ENCODE measurements around the gene MACF1.
"Not testable (repeated sequence)": the region's sequence is repeated elsewhere in the genome, so short reads cannot be mapped to it uniquely, and the experiment has no call there.

Gene MACF1

DNA sequence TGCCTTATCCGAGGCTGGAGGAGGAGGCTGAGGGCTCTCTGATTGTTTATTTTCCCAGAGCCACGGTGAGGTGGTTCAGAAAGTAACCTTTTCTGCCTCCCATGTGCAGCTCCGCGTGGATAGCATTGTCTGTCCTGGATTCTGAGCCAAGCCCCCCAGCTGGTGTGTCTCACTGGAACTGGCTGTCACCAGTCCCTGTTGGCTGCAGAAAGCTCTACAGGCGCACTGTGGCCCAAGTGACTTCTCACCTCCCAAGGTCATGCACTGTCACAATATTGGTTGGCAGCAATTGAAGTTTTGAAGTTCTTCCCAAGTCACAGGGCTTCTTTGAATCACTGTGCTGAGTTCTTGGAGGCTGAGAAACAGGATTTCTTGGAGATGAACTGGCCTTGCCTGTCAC lies 295.2 kb downstream of the MACF1 start:
- DNase-seq: no peak

DNA sequence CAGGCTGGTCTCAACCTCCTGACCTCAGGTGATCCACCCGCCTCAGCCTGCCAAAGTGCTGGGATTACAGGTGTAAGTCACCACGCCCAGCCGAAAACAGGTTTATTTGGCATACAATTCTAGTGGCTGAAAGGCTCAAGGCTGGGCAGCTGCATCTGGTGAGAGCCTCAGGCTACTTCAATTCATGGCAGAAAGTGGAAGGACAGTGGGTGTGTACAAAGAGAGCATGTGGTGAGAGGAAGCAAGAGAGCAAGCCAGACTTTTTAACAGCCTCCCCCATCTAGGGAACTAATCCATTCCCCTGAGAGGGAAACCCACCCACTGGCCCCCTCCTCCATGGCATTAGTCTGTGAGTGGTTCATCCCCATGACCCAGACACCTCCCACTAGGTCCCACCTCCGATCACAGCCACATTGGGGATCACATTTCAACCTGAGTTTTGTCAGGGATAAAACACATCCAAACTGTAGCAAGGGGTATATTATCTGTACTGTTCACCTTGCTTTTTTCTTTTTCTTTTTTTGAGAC lies 296.4 kb downstream of the MACF1 start:
- DNase-seq: no peak

DNA sequence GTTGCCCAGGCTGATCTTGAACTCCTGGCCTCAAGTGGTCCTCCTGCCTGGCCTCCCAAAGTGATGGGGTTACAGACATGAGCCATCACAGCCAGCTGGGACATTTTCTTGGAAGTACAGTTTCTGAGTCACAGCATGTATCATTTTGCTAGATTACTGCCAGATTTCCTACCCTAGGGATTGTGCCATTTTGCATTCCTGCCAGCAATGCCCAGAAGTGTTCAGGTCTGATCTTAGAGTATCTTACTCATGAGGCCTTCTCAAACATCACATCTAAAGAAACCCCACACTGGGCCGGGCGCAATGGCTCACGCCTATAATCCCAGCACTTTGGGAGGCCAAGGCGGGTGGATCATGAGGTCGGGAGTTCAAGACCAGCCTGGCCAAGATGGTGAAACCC lies 297.2 kb downstream of the MACF1 start:
- no peak for DNase-seq

DNA sequence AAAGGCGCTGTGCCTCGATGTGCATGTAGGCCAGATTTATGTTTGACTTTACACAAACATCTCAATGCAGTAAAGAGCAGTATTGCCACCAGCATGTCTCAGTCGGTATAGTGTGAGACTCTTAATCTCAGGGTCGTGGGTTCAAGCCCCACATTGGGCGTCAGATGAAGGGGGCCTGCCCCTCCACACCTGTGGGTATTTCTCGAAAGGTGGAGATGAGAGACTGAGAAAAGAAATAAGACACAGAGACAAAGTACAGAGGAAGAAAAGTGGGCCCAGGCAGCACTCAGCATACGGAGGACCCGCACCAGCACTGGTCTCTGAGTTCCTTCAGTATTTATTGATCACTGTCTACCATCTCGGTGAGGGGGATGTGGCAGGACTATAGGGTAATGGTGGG lies 299.9 kb downstream of the MACF1 start:
- not testable (repeated sequence) for DNase-seq

DNA sequence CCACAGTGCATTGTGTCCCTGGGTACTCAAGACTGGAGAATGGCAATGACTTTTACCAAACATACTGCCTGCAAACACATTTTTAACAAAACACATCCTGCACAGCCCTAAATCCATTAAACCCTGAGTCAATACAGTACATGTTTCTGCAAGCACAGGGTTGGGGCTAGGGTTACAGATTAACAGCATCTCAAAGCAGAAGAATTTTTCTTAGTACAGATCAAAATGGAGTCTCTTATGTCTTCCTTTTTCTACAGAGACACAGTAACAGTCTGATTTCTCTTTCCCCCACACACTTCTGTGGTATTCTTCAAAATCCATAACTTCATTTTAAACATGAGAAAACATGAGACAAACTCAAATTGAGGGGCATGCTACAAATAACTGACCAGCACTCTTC lies 300.8 kb downstream of the MACF1 start:
- DNase-seq: no peak

DNA sequence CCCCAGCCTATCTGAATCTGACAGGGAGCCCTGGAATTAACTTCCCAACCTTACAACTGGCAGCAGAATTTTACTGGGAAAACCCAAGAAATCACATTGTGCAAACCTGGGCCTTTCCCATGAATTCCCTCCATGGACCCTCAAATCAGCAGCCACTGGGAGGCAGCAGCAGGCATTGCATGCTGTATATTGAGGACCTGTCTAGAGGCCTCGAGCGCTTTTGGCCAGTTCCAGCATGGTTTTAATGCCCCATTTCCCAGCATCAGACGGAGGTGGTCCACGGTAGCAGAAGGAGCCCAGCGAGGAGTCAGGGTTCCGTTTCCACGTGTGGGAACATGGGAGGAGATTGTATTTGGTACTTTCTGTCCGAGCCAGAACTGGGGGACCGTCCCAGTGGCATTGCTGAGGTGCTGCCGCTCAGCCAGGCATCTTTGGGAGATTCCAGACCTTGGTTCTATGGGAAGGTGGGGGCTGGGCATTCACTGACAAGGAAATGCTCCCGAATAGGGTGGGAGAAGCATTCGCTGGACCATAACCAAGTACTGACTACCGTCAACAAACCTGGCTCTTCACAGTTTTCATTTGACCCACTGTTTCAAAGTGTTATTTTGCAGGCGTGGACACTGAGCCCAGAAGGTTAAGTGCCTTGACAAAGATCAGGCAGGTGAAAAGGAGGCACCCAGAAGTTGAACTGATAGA lies 302.9 kb downstream of the MACF1 start:
- no peak for DNase-seq

DNA sequence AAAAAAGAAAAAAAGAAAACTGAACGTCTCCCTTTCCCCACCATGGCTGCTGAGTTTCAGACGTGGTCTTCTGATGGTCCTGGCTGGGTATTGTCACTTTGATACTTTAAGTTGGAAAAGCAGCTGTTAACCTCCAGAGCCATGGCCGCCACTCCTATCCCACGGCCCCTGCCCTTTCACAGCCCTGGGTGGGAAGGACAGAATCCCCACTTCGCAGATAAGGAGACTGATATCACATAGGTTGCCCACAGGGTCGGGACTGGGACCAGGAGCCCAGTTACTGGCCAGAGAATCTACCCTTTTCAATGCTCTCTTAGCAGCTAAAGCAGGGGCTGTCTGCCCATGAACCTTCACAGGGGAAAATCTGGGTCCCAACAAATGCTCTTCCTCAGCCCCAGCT lies 303.8 kb downstream of the MACF1 start:
- DNase-seq: no peak

DNA sequence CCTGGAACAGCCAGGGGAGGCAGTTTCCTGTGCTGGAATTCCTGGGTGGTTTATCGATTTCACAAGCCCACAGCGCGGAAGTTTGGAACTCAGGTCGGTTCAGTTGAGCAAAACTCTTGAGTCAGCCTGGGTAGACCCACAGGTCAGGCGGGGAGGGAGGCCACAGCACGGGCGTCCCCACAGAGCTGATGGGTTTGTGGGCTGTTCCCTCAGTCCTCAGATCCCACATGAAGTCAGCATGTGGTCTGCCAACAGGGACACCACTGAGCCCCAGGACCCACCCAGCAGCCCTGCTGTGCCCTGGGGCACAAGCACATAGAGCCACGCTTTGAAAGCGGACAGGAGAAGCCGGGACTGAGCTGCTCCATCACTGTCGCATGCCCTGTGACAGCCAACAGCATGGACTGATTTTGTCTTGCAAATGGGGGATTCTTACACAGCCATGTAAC lies 304.4 kb downstream of the MACF1 start:
- no peak for DNase-seq

DNA sequence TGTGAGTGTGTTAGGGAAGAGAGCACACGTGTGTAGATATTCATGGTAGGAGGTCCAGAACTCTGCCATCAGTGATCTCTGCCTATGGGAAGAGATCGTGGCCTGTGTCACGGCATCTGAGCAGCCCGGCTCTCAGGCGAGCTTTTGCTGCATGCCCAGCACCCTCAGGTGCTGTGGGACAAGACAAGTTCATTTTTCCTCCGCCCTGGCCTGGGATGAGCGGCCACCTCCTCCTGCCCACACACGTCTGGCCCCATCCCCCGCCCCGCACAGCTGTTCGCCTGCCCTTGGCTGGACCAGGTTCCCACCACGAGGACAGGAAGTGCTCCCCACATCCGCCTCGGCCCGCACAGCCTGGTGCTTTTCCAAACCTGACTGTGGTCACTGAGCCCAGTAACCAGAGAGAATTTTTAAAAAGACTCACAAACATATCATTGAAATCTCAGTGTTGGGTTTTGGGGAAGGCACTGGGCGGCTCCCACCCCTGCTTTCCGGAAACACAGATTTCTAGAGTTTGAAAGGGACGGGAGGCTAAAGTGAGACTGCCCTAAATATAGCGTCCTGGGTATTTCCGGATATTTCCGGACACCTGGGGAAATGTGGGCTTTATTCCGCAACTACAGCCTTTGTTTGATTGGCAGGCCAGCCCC lies 305.0 kb downstream of the MACF1 start:
- no peak for DNase-seq

DNA sequence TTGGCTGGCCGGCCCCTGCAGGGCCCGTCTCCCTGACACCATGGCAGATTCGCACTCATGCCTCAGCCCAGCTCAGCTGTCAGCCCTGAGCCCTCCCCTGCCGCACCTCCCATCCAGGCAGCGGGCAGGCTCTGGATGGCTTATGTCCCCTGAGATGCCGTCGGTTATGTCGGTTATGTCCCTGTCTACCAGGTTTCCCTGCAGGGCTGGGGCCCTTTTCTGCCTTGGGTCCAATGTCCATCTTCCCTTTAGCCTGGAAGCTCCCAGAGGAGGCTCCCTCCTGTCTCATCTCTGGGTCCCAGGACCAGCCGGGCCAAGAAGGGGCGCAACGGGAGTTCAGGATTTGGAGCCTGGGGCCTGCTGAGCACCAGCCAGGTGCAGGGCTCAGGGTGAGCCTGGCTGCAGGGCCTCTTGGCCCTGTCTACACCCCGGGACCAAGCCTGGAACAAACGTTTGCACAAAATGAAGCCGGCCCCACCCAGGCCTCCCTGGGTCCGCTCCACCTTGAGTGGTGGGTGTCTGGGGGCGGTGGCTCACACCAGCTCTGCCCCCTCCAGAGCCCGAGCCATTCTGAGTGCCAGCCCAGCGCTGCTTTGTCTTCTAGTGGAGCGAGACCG lies 306.2 kb downstream of the MACF1 start:
- not testable (repeated sequence) for DNase-seq

DNA sequence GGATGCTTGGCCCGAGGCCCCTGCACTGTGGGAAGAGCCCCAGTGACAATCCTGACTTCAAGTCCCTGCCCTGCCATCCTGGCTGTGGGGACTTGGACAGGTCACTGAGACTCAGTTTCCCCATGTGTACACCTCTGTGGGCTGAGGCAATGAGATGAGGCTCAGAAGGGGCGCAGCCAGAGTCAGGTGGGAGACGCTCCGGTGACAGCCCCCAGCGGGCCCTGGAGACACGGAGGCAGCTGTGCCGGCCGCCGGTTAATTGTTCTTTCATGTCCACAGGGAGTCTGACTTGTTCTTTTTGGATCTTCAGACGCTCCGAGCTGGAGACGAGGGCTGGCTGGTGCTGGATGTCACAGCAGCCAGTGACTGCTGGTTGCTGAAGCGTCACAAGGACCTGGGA lies 307.0 kb downstream of the MACF1 start:
- DNase-seq: not testable (repeated sequence)

DNA sequence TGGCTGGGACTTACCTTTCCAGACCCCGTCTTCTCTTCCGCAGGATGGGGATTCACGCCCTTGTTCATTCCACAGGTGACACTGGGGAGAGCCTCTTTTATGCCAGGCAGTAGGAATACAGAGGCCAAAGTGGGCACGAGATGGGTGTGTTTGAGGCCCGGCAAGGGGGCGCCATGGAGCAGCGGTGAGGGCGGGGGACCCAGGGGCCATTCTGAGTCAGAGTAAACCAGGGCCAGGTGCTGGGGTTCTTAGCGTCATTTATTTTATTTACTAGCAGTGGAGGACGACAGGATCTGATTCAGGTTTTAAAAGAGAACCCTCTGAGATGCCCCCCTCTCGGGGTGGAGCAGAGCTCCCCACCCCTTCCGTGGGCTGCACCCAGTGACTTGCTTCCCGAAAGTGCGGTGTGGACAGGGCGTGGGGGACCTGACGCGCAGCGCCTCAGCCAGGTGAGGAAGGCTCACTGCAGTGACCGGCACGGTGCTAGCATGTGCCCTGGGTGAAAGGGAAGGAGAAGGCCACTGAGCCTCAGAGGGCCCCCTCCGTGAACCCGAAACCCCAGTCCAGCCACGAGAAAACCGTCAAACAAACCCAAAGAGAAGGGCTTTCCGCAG lies 307.8 kb downstream of the MACF1 start:
- not testable (repeated sequence) for DNase-seq

DNA sequence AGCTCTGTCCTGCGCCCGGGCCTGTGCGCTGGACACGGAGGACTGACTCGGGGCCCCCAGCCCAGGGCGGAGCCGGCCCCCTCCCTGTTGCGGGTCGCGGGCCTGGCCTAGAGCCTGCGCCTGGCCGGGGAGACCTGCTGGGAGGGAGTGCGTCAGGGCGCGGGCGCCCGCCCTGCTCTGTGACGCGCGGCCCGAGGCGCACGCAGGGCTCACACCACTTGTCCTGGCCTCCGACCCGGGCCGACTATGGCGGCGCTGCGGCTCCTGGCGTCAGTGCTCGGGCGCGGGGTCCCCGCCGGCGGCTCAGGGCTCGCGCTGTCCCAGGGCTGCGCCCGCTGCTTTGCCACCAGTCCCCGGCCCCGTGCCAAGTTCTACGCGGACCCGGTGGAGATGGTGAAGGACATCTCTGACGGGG lies 310.2 kb downstream of the MACF1 start:
- not testable (repeated sequence) for DNase-seq

DNA sequence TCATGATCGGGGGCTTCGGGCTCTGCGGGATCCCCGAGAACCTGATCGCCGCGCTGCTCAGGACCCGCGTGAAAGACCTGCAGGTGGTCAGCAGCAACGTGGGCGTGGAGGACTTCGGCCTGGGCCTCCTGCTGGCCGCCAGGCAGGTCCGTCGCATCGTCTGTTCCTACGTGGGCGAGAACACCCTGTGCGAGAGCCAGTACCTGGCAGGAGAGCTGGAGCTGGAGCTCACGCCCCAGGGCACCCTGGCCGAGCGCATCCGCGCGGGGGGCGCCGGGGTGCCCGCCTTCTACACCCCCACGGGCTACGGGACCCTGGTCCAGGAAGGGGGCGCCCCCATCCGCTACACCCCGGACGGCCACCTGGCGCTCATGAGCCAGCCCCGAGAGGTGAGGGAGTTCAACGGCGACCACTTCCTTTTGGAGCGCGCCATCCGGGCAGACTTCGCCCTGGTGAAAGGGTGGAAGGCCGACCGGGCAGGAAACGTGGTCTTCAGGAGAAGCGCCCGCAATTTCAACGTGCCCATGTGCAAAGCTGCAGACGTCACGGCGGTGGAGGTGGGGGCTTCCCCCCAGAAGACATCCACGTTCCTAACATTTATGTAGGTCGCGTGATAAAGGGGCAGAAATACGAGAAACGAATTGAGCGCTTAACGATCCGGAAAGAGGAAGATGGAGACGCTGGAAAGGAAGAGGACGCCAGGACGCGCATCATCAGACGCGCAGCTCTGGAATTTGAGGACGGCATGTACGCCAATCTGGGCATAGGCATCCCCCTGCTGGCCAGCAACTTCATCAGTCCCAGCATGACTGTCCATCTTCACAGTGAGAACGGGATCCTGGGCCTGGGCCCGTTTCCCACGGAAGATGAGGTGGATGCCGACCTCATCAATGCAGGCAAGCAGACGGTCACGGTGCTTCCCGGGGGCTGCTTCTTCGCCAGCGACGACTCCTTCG lies 310.9 kb downstream of the MACF1 start:
- DNase-seq: not testable (repeated sequence)

DNA sequence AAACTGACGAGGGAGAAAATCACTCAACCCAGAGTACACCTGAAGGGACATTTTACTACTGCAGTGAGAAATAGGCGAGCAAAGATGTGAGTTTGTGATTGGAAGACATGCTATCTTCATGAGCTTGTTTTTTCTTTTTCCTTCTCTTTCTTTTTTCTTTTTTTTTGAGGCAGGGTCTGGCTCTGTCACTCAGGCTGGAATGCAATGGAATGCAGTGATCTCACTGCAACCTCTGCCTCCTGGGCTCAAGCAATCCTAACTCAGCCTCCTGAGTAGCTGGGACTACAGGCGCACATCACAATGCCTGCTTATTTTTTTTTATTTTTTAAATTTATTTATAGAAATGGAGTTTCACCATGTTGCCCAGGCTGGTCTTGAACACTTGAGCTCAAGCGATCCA lies 312.3 kb downstream of the MACF1 start:
- not testable (repeated sequence) for DNase-seq

DNA sequence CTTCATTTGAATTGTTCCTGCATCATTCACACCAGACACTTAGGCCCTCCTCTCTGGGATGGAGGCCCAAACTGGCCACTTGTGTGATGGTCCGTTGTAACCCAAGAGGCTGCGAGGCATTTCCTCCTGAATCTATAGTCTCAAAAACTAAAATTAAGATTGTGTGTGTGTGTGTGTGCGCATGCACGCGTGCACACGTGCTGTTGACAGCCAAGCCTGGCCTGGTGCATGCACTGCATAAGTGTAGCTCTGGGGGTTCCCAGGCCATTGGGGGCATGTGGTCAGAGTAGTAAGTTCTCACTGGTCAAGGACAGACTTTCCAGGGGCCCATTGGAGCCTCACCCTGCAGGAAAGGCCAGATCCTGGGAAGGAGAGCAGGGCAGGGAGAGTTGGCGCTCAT lies 313.4 kb downstream of the MACF1 start:
- DNase-seq: not testable (repeated sequence)

DNA sequence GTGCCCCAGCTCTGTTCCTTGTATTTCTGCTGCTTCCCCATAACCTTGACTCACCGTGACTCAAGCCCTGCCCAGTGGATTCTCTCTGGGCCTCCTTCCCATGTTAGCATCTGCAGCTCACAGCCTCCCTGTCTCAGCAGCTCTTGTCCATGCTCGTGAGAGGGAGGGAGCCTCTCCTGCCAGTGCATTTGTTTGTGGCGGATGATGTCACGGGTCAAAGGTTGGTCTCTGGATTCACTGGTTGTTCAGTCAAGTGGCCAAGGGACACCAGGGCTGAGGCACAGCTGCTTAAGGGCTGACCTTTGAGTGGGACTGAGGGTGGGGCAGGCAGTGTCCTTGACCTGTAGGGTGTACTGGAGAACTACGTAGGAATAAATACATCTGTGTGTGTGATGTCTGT lies 314.9 kb downstream of the MACF1 start:
- not testable (repeated sequence) for DNase-seq

DNA sequence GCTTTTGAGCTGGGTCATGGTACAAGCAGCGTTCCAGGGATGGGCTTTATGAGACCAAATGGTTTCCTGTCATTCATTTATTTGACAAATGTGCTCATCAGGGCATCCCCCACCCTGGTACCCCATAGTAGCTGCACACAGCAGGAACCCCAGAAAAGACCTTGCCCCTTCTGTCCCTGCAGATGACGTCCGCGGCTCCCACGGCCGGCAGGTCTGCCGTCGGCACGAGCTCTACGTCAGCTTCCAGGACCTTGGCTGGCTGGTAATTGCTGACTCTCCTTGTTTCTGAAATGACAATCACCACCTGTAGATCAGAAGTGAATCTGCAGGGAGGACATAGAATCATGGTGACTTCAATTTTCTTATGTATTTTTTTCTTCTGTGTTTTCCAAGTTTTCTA lies 317.7 kb downstream of the MACF1 start:
- DNase-seq: not testable (repeated sequence)

DNA sequence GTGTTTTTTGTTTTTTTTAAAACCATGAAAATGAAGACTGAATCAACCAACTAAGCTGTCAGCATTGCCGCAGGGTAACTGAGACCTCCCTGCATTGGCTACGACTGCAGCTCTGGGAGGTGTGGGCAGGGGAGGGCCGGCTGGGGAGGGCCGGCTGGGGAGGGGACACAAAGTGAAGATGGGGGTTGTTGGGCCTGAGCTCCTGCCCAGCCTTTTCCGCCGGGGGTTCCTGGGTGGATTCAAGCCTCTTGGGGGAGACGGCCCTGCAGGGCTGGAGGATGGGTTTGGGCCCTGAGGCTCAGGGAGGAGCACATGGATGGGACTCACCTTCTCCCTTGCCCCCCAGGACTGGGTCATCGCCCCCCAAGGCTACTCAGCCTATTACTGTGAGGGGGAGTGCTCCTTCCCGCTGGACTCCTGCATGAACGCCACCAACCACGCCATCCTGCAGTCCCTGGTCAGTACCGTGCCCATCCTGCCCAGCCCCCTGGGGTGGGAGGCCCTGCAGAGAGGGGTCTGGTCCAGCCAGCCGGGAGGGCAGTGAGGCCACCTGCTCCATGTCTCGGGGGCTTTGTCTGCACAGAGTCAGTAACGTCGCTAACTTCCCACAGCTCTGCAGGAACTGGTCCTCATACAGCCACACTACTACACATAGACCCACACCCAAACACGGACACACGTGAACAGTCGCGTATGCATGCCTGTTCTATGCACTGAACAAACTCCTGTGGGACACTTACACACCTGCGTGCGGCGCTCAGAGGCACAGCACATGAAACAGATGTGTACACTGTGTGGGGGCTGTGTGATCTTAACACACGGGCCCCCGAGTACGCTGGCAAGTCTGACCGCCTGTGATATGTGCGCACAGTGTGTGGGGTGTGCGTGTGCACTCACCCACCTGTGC lies 318.4 kb downstream of the MACF1 start:
- DNase-seq: no peak

DNA sequence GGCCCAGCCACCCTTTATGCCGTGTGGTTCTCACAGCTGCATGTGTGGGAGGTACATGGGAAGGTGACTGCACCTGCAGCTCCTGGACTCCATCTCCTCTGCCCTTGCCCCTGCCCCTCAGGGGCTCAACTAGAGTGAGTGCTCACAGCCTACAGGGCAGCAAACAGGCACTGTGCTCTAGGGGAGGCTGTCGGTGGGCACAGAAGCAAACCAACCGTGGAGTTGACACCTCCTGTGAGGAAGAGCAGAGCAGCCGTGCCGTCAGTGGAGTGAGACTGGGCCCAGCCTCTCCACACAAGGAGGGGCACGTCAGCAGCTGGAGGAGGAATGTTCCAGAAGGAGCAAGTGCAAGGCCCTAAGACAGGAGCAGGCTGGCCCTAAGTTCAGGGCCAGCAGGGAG lies 319.7 kb downstream of the MACF1 start:
- DNase-seq: no peak

All from NCI-H187 (cell line).